ENCODE measurements around the gene COA1. TPM values are rescaled to one million over a fixed set of nuclear protein-coding genes. Genes with fewer than 3 reads are reported as not detected.
A peak's percentile ranks its signal among the peaks of the same experiment; 100 is the strongest.

COA1 gene
- total and polyA plus RNA-seq, 2 donors (not counting 3 experiments of a cell fraction or from before 2014, with no cell fraction given), result 38.1 to 55.1 TPM

- H3K4me3 ChIP-seq (replicated peaks in 1 of 3; ENCODE audit: insufficient read depth in 1 of 3, low read depth in 1 of 3, low read length in 3 of 3), result peak within 1 kb of the TSS; percentile 49 to 72 (median 68)
- BruUV-seq (replicated peaks), result no TSS peak
- ChIA-PET POLR2A (interaction anchor here (1.5 kb wide), 1 partner anchor 176 kb away, joined by 3 read pairs; the partner anchor contains the start of gene STK17A), CTCF (interaction anchor here (0.7 to 1.2 kb wide), 2 partner anchors 9 to 175 kb away, joined by 3 read pairs; partner anchors contain the start of gene STK17A)
- TF ChIP-seq CTCF (IDR thresholded peaks at IDR 0.05; ENCODE audit: extremely low read depth in 1 of 2, insufficient read depth in 1 of 2, low read depth in 1 of 2, low read length in 2 of 2) (no peak), MYC (IDR thresholded peaks at IDR 0.05; ENCODE audit: low read depth, low read length) (no peak), JUN (IDR thresholded peaks at IDR 0.05; ENCODE audit: borderline replicate concordance, insufficient read depth, insufficient read length, low read depth) (no peak), POLR2A (IDR thresholded peaks at IDR 0.05; ENCODE audit: low read depth, low read length) (no peak), EZH2 (IDR thresholded peaks at IDR 0.05; ENCODE audit: borderline replicate concordance, low read depth, low read length, severe bottlenecking) (no peak), FOS (IDR thresholded peaks at IDR 0.05; ENCODE audit: borderline replicate concordance, insufficient read depth, low read length) (no peak), MAX (IDR thresholded peaks at IDR 0.05; ENCODE audit: insufficient read depth, insufficient read length) (no peak), POLR2AphosphoS5 (IDR thresholded peaks at IDR 0.05; ENCODE audit: insufficient read depth, low read depth, low read length) (no peak), GATA2 (IDR thresholded peaks at IDR 0.05; ENCODE audit: insufficient read depth, insufficient read length, low read depth, low read length) (no peak)
- H4K20me1 ChIP-seq (replicated peaks; ENCODE audit: control insufficient read depth, extremely low read depth, insufficient read depth, low read length), result no peaks in the 10 kb centered on the region
- peak within 1 kb of the TSS; percentile 1 for H3K27ac ChIP-seq (ENCODE audit: insufficient read depth, low read depth, low read length)
- intact Hi-C loops (cut with micrococcal nuclease), result no loop called here
- peak within 1 kb of the TSS; percentile 45 for H2AFZ ChIP-seq (ENCODE audit: low read depth, low read length)
- H3K9me3 ChIP-seq (replicated peaks; ENCODE audit: control insufficient read depth, insufficient read depth, low read length), result no peaks in the 10 kb centered on the region
- H3K79me2 ChIP-seq (ENCODE audit: control insufficient read depth, insufficient read depth, low read length), result no peaks in the 10 kb centered on the region
- peak within 1 kb of the TSS; percentile 50 for H3K9ac ChIP-seq (replicated peaks; ENCODE audit: extremely low read depth, insufficient read depth, low read length)
- dilution Hi-C loops (cut with MboI; ENCODE audit: extremely low pct_ligation_motif_present, low sequenced_read_pairs), result no loop called here
- peak; percentile 66 for FAIRE-seq
- H3K4me1 ChIP-seq (ENCODE audit: control insufficient read depth, extremely low read depth, insufficient read depth, low read length), result peaks cover 4% of the 10 kb centered on the region
- no peaks in the 10 kb centered on the region for H3K36me3 ChIP-seq (ENCODE audit: control insufficient read depth in 2 of 2, extremely low read depth in 1 of 2, insufficient read depth in 2 of 2, low read length in 2 of 2)
- H3K27me3 ChIP-seq (ENCODE audit: control insufficient read depth in 2 of 2, insufficient read depth in 2 of 2, low read length in 2 of 2), result peaks cover 0 to 3% of the 10 kb centered on the region in 2 experiments
- peak; percentile 56 for DNase-seq (ENCODE audit: low read depth, low spot score)
- no peaks in the 10 kb centered on the region for H3K9me1 ChIP-seq (replicated peaks; ENCODE audit: control insufficient read depth, extremely low read depth, insufficient read depth, low read length)
- H3K4me2 ChIP-seq (ENCODE audit: insufficient read depth, low read length), result peak within 1 kb of the TSS; percentile 91
Observed at GRCh38 chr7:43758029-43758821, 28.9 kb upstream of the COA1 start, which contains the start of gene BLVRA. Gene BLVRA (plus strand): TSS chr7:43758680. CDS start chr7:43771159, 12,479 bp downstream.
